Endothelial cell of umbilical vein (primary cell): ENCODE data around the gene MIPEP. TPM values are rescaled to one million over a fixed set of nuclear protein-coding genes. Genes with fewer than 3 reads are reported as not detected.

ENCODE experiments used
- BruUV-seq: library from RNA; stranded (reverse); fragments of 400-500 nt; replicated peaks from 2 replicates; lab custom pipeline; 2021; lab: Mats Ljungman, UMichigan
- CTCF ChIA-PET: fragments of 300-600, 350-600 bp; sonication (Branson Sonifier 250); formaldehyde crosslinking; loops from one replicate; lab custom pipeline; 2021; ENCODE audit warnings: antibody characterized with exemption, inconsistent platforms; lab: Charles Lee
- POLR2A ChIA-PET: fragments of 300-600, 350-600 bp; sonication (Branson Sonifier 250); formaldehyde crosslinking; loops from one replicate; lab custom pipeline; 2021; ENCODE audit warnings: antibody characterized with exemption, inconsistent platforms; lab: Charles Lee
- DNase-seq: peaks from one replicate; pipeline ENCODE4 v3.0.0-alpha.2; 2011; ENCODE audit warnings: low read depth, low spot score
- FAIRE-seq: peaks from 2 replicates; lab custom pipeline; 2011; peaks lifted over from hg19 to GRCh38; lab: Jason Lieb, UNC
- H2AFZ ChIP-seq: 2 replicates; pipeline ENCODE4 v1.6.0; 2012; ENCODE audit warnings: low read depth, low read length, control low read depth, inconsistent platforms
- H3K27ac ChIP-seq: 2 replicates; pipeline ENCODE4 v1.5.1; 2011; ENCODE audit warnings: low read depth, mild to moderate bottlenecking, control low read depth, low read length, moderate library complexity; ENCODE audit not compliant: insufficient read depth
- H3K27me3 ChIP-seq, 2 experiments: 2 replicates each; pipeline versions ENCODE4 v1.6.0 to v1.6.1; 2011; ENCODE audit warnings: low read length in 2 of 2, mixed read lengths in 1 of 2; ENCODE audit not compliant: control insufficient read depth in 2 of 2, insufficient read depth in 2 of 2
- H3K36me3 ChIP-seq, 2 experiments: 2 replicates in 1 of 2; 3 replicates in 1 of 2; pipeline ENCODE4 v1.5.1; 2011; ENCODE audit warnings: low read length in 2 of 2, mild to moderate bottlenecking in 1 of 2, moderate library complexity in 1 of 2; ENCODE audit not compliant: control insufficient read depth in 2 of 2, insufficient read depth in 2 of 2; ENCODE audit errors: extremely low read depth in 1 of 2
- H3K4me1 ChIP-seq: 3 replicates; pipeline ENCODE4 v1.5.1; 2011; ENCODE audit warnings: mild to moderate bottlenecking, low read length; ENCODE audit not compliant: control insufficient read depth, insufficient read depth; ENCODE audit errors: extremely low read depth
- H3K4me2 ChIP-seq: 2 replicates; pipeline ENCODE4 v1.6.1; 2011; ENCODE audit warnings: low read length, control low read depth, mixed read lengths; ENCODE audit not compliant: insufficient read depth
- H3K4me3 ChIP-seq, 3 experiments: fragments of 200-600 bp in 1 of 3; sonication (generic), shearing (Covaris generic) in 1 of 3; replicated peaks in 1 of 3; 2 replicates each; pipeline ENCODE4 v1.5.1; 2011 to 2016; ENCODE audit warnings: control low read depth in 3 of 3, low read length in 3 of 3, mild to moderate bottlenecking in 2 of 3, inconsistent platforms in 1 of 3, low read depth in 1 of 3, moderate library complexity in 1 of 3; ENCODE audit not compliant: insufficient read depth in 1 of 3
- H3K79me2 ChIP-seq: 2 replicates; pipeline ENCODE4 v1.6.0; 2012; ENCODE audit warnings: low read length, inconsistent platforms; ENCODE audit not compliant: control insufficient read depth, insufficient read depth
- H3K9ac ChIP-seq: replicated peaks from 2 replicates; pipeline ENCODE3; 2011; ENCODE audit warnings: low read length, control low read depth; ENCODE audit not compliant: insufficient read depth; ENCODE audit errors: extremely low read depth
- H3K9me1 ChIP-seq: replicated peaks from 3 replicates; pipeline ENCODE4 v1.6.0; 2011; ENCODE audit warnings: mild to moderate bottlenecking, low read length; ENCODE audit not compliant: control insufficient read depth, insufficient read depth; ENCODE audit errors: extremely low read depth
- H3K9me3 ChIP-seq: replicated peaks from 2 replicates; pipeline ENCODE4 v1.5.1; 2012; ENCODE audit warnings: low read length, inconsistent platforms; ENCODE audit not compliant: control insufficient read depth, insufficient read depth
- H4K20me1 ChIP-seq: replicated peaks from 2 replicates; pipeline ENCODE3; 2011; ENCODE audit warnings: mild to moderate bottlenecking, low read length; ENCODE audit not compliant: control insufficient read depth, insufficient read depth; ENCODE audit errors: extremely low read depth
- EZH2 ChIP-seq: IDR thresholded peaks from 2 replicates; pipeline ENCODE4 v1.6.1; 2012; ENCODE audit warnings: borderline replicate concordance, low read depth, mild to moderate bottlenecking, moderate library complexity, low read length, inconsistent platforms; ENCODE audit not compliant: severe bottlenecking
- FOS ChIP-seq: IDR thresholded peaks from 2 replicates; pipeline ENCODE4 v1.6.1; 2011; ENCODE audit warnings: mild to moderate bottlenecking, low read length, moderate library complexity, borderline replicate concordance; ENCODE audit not compliant: insufficient read depth
- GATA2 ChIP-seq: IDR thresholded peaks from 2 replicates; pipeline ENCODE4 v1.7.0; 2011; ENCODE audit warnings: low read depth, mild to moderate bottlenecking, moderate library complexity, mixed read lengths, low read length; ENCODE audit not compliant: insufficient read length, insufficient read depth
- JUN ChIP-seq: IDR thresholded peaks from 2 replicates; pipeline ENCODE4 v1.6.1; 2011; ENCODE audit warnings: borderline replicate concordance, low read depth; ENCODE audit not compliant: insufficient read length, insufficient read depth
- MYC ChIP-seq: IDR thresholded peaks from one replicate; pipeline ENCODE4 v1.6.1; 2011; ENCODE audit warnings: mild to moderate bottlenecking, low read depth, low read length
- POLR2A ChIP-seq: IDR thresholded peaks from 2 replicates; pipeline ENCODE4 v1.6.1; 2012; ENCODE audit warnings: low read depth, mild to moderate bottlenecking, control low read depth, low read length
- POLR2AphosphoS5 ChIP-seq: IDR thresholded peaks from 2 replicates; pipeline ENCODE4 v1.6.1; 2012; ENCODE audit warnings: low read depth, mild to moderate bottlenecking, control low read depth, low read length, moderate library complexity; ENCODE audit not compliant: insufficient read depth
- dilution Hi-C: fragments of 300-500 bp; cut with MboI; formaldehyde crosslinking; loops from one replicate; pipeline ENCODE4 v1.15.0; 2019; ENCODE audit warnings: low sequenced_read_pairs; ENCODE audit not compliant: extremely low pct_ligation_motif_present
- intact Hi-C: fragments of 100-400 bp; cut with micrococcal nuclease; formaldehyde crosslinking; loops from one replicate; pipeline ENCODE4 v1.10.0; 2022
- polyA plus RNA-seq, 4 experiments: library from polyadenylated mRNA; depleted of rRNA in 3 of 4; stranded (reverse) in 3 of 4; unstranded in 1 of 4; fragments of >200 nt; gene quantifications; 2 replicates each; pipeline versions ENCODE4 v1.2.1 to v1.2.3, GENCODE V29; 2011 to 2012; ENCODE audit warnings: missing spikeins in 1 of 4
- total RNA-seq: library from RNA; stranded (reverse); gene quantifications from 2 replicates; pipeline ENCODE4 v1.2.3, GENCODE V29; 2021
- TF ChIP-seq, protein P1 (sequence below): IDR thresholded peaks from 2 replicates; pipeline ENCODE4 v1.6.1; 2011; ENCODE audit not compliant: insufficient read depth, insufficient read length
- TF ChIP-seq, protein P2 (sequence below), 2 donors: IDR thresholded peaks; 1 replicate in 1 of 2; 2 replicates in 1 of 2; pipeline ENCODE4 v1.5.1; 2011; ENCODE audit warnings: low read length in 2 of 2, mild to moderate bottlenecking in 2 of 2, moderate library complexity in 2 of 2, control low read depth in 1 of 2, inconsistent platforms in 1 of 2, low read depth in 1 of 2; ENCODE audit not compliant: insufficient read depth in 1 of 2; ENCODE audit errors: extremely low read depth in 1 of 2

The MIPEP gene
- total and polyA plus RNA-seq, 2 donors (not counting 3 experiments of a cell fraction or from before 2014, with no cell fraction given) = 12.4 to 19.2 TPM

DNA sequence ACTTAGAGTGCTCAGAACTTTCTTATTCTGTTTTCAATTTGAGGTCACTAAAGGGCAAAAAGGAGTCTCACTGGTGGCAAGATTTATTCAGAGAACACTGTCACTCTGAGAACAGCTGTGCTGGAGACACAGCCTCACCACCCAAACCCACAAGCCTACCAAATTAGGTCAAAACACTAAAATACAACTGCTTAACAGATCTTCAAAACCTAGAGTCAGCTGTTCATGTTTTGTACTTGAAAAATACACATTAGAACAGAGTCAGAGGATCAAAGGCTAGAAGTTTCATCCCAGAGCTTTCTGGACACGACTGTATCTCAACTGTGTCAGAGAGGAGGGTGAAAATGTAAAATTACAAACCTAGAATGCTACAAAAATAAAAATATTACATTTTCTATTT, 89.3 kb downstream of the MIPEP start:
- CTCF ChIA-PET = interaction anchor here (1.2 kb wide), 1 partner anchor 10 kb away, joined by 3 read pairs; no protein-coding TSS in a partner anchor
- H3K4me1 ChIP-seq = peaks cover 9% of the 10 kb centered on the region
- no peak overlapping the region for H3K27ac ChIP-seq
- H2AFZ ChIP-seq = no peak overlapping the region
- no peaks in the 10 kb centered on the region for H3K36me3 ChIP-seq
- BruUV-seq = no TSS peak
- no peak overlapping the region for H3K4me2 ChIP-seq
- no peaks in the 10 kb centered on the region for H4K20me1 ChIP-seq
- no peaks in the 10 kb centered on the region for H3K9me1 ChIP-seq
- no peaks in the 10 kb centered on the region for H3K9me3 ChIP-seq
- no peaks in the 10 kb centered on the region for H3K27me3 ChIP-seq
- H3K9ac ChIP-seq = no peak overlapping the region
- no peak for DNase-seq
- intact Hi-C loops = no loop called here
- H3K79me2 ChIP-seq = no peaks in the 10 kb centered on the region
- POLR2A ChIA-PET = interaction anchor here (0.5 kb wide), 1 partner anchor 88 kb away, joined by 4 read pairs; no protein-coding TSS in a partner anchor
- FAIRE-seq = no peak
- TF ChIP-seq FOS = no peak
- no peak for TF ChIP-seq EZH2
- no peak for TF ChIP-seq JUN
- TF ChIP-seq POLR2AphosphoS5 = no peak
- no peak for TF ChIP-seq GATA2
- TF ChIP-seq MYC = no peak
- TF ChIP-seq, protein P1, sequence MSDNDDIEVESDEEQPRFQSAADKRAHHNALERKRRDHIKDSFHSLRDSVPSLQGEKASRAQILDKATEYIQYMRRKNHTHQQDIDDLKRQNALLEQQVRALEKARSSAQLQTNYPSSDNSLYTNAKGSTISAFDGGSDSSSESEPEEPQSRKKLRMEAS = no peak
- TF ChIP-seq POLR2A = no peak
- TF ChIP-seq, protein P2, sequence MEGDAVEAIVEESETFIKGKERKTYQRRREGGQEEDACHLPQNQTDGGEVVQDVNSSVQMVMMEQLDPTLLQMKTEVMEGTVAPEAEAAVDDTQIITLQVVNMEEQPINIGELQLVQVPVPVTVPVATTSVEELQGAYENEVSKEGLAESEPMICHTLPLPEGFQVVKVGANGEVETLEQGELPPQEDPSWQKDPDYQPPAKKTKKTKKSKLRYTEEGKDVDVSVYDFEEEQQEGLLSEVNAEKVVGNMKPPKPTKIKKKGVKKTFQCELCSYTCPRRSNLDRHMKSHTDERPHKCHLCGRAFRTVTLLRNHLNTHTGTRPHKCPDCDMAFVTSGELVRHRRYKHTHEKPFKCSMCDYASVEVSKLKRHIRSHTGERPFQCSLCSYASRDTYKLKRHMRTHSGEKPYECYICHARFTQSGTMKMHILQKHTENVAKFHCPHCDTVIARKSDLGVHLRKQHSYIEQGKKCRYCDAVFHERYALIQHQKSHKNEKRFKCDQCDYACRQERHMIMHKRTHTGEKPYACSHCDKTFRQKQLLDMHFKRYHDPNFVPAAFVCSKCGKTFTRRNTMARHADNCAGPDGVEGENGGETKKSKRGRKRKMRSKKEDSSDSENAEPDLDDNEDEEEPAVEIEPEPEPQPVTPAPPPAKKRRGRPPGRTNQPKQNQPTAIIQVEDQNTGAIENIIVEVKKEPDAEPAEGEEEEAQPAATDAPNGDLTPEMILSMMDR (IDR thresholded peaks at IDR 0.05; ENCODE audit: extremely low read depth in 1 of 2, insufficient read depth in 1 of 2, low read depth in 1 of 2, low read length in 2 of 2) = no peak
- H3K4me3 ChIP-seq = no peak overlapping the region
- dilution Hi-C loops = no loop called here
